GM18870 (cell line): Measurements from ENCODE around the gene HIF3A.
A peak's percentile ranks its signal among the peaks of the same experiment; 100 is the strongest.
"Not testable (repeated sequence)": the region's sequence is repeated elsewhere in the genome, so short reads cannot be mapped to it uniquely, and the experiment has no call there.

Experiments
- ATAC-seq: cut with Tn5 transposase; IDR thresholded peaks from one replicate; pipeline ENCODE4 v1.9.1; 2021; ENCODE audit warnings: moderate library complexity; ENCODE audit not compliant: unreplicated experiment

HIF3A gene

GRCh38 chr19:46296722-46297461 lies at the start of gene HIF3A:
Gene HIF3A, plus strand, starts transcription at chr19:46297042. Its CDS starts 35 bp downstream, at chr19:46297077.
- no peak for ATAC-seq

GRCh38 chr19:46250076-46250735 lies 46.6 kb upstream of the HIF3A start:
- no peak for ATAC-seq

GRCh38 chr19:46251416-46251815 lies 45.4 kb upstream of the HIF3A start:
- ATAC-seq = no peak

- ATAC-seq = no peak
Measured at GRCh38 chr19:46254776-46255175, 42.1 kb upstream of the HIF3A start.

GRCh38 chr19:46256855-46257254 lies 40.0 kb upstream of the HIF3A start:
- ATAC-seq = no peak

- not testable (repeated sequence) for ATAC-seq
Measured at GRCh38 chr19:46261501-46261900, 35.3 kb upstream of the HIF3A start.

GRCh38 chr19:46262684-46263296 lies 34.1 kb upstream of the HIF3A start:
- ATAC-seq = peak; percentile 61

GRCh38 chr19:46264801-46265200 lies 32.0 kb upstream of the HIF3A start:
- ATAC-seq = not testable (repeated sequence)

- ATAC-seq = no peak
Measured at GRCh38 chr19:46265217-46265828, 31.5 kb upstream of the HIF3A start.

- ATAC-seq = no peak
Measured at GRCh38 chr19:46269101-46269500, 27.7 kb upstream of the HIF3A start.

- no peak for ATAC-seq
Measured at GRCh38 chr19:46270521-46271256, 26.2 kb upstream of the HIF3A start.

- no peak for ATAC-seq
Measured at GRCh38 chr19:46271481-46272197, 25.2 kb upstream of the HIF3A start.

- not testable (repeated sequence) for ATAC-seq
Measured at GRCh38 chr19:46273931-46274330, 22.9 kb upstream of the HIF3A start.

- ATAC-seq = no peak
Measured at GRCh38 chr19:46279177-46279576, 17.7 kb upstream of the HIF3A start.

GRCh38 chr19:46283771-46284170 lies 13.1 kb upstream of the HIF3A start:
- no peak for ATAC-seq

GRCh38 chr19:46284635-46285034 lies 12.2 kb upstream of the HIF3A start:
- no peak for ATAC-seq

- no peak for ATAC-seq
Measured at GRCh38 chr19:46287585-46287984, 9.3 kb upstream of the HIF3A start.

- no peak for ATAC-seq
Measured at GRCh38 chr19:46288896-46289588, 7.8 kb upstream of the HIF3A start.

GRCh38 chr19:46289724-46290619 lies 6.9 kb upstream of the HIF3A start:
- ATAC-seq = no peak
